H1 (cell line): Measurements from ENCODE around the gene CDH11. TPM values are rescaled to one million over a fixed set of nuclear protein-coding genes. Genes with fewer than 3 reads are reported as not detected.

Experiments used
- CTCF ChIA-PET: fragments of 300-600 bp; sonication (Branson Sonifier 250); formaldehyde crosslinking; loops from one replicate; lab custom pipeline; 2021; ENCODE audit not compliant: partially characterized antibody; lab: Charles Lee
- POLR2A ChIA-PET: fragments of 300-600 bp; sonication (Branson Sonifier 250); formaldehyde crosslinking; loops from one replicate; lab custom pipeline; 2021; ENCODE audit warnings: inconsistent platforms; ENCODE audit not compliant: partially characterized antibody; lab: Charles Lee
- DNase-seq, 2 experiments: peaks; one replicate each; pipeline versions ENCODE4 v3.0.0 to v3.0.0-alpha.2; 2010 to 2022; ENCODE audit warnings: low spot score in 2 of 2, low read depth in 1 of 2, mixed read lengths in 1 of 2
- FAIRE-seq: peaks from 2 replicates; lab custom pipeline; 2011; peaks lifted over from hg19 to GRCh38; lab: Jason Lieb, UNC
- H2AFZ ChIP-seq: 2 replicates; pipeline ENCODE4 v1.8.1; 2012; ENCODE audit warnings: low read length, inconsistent platforms
- H2AK5ac ChIP-seq: 2 replicates; pipeline ENCODE4 v1.6.1; 2013; ENCODE audit warnings: low read depth, low read length
- H2BK120ac ChIP-seq: replicated peaks from 2 replicates; pipeline ENCODE3; 2013; ENCODE audit warnings: low read depth, low read length, inconsistent platforms
- H2BK12ac ChIP-seq: 2 replicates; pipeline ENCODE4 v1.6.1; 2013; ENCODE audit warnings: low read depth, low read length
- H2BK15ac ChIP-seq: 2 replicates; pipeline ENCODE4 v1.6.1; 2013; ENCODE audit warnings: low read length
- H2BK20ac ChIP-seq: 2 replicates; pipeline ENCODE4 v1.6.1; 2013; ENCODE audit warnings: low read length
- H2BK5ac ChIP-seq: 2 replicates; pipeline ENCODE4 v1.6.1; 2013; ENCODE audit warnings: low read depth, low read length
- H3K14ac ChIP-seq: 2 replicates; pipeline ENCODE4 v1.6.1; 2013; ENCODE audit warnings: inconsistent platforms; ENCODE audit not compliant: insufficient read length
- H3K18ac ChIP-seq: 2 replicates; pipeline ENCODE4 v1.6.1; 2013; ENCODE audit warnings: low read length; ENCODE audit errors: extremely low read depth
- H3K23ac ChIP-seq: 2 replicates; pipeline ENCODE4 v1.6.1; 2013; ENCODE audit warnings: inconsistent platforms; ENCODE audit not compliant: insufficient read length
- H3K23me2 ChIP-seq: 2 replicates; pipeline ENCODE4 v1.6.1; 2013; ENCODE audit warnings: low read depth, low read length
- H3K27ac ChIP-seq: 2 replicates; pipeline ENCODE4 v1.6.1; 2011; ENCODE audit warnings: low read depth, low read length, inconsistent platforms
- H3K27me3 ChIP-seq, 4 experiments: replicated peaks in 1 of 4; 1 replicate in 1 of 4; 2 replicates in 3 of 4; pipeline versions ENCODE4 v1.6.1 to v1.8.1; 2011 to 2013; ENCODE audit warnings: low read length in 3 of 4, mild to moderate bottlenecking in 3 of 4, inconsistent platforms in 2 of 4, mixed read lengths in 2 of 4, moderate library complexity in 1 of 4; ENCODE audit not compliant: control insufficient read depth in 3 of 4, insufficient read depth in 3 of 4; ENCODE audit errors: extremely low read depth in 1 of 4
- H3K36me3 ChIP-seq, 4 experiments: 2 replicates each; pipeline versions ENCODE4 v1.6.1 to v1.8.1; 2011 to 2013; ENCODE audit warnings: mild to moderate bottlenecking in 4 of 4, low read length in 3 of 4, moderate library complexity in 2 of 4, control low read depth in 1 of 4, inconsistent platforms in 1 of 4; ENCODE audit not compliant: insufficient read depth in 4 of 4, control insufficient read depth in 2 of 4
- H3K4ac ChIP-seq: replicated peaks from 2 replicates; pipeline ENCODE3; 2013; ENCODE audit warnings: low read length, low read depth, mixed read lengths, inconsistent platforms; ENCODE audit not compliant: insufficient read length
- H3K4me1 ChIP-seq, 4 experiments: replicated peaks in 1 of 4; 1 replicate in 1 of 4; 2 replicates in 3 of 4; pipeline versions ENCODE4 v1.6.1 to v1.8.1; 2011 to 2013; ENCODE audit warnings: low read length in 3 of 4, inconsistent platforms in 2 of 4, mixed read lengths in 1 of 4; ENCODE audit not compliant: insufficient read depth in 4 of 4, control insufficient read depth in 3 of 4
- H3K4me2 ChIP-seq, 2 experiments: 2 replicates each; pipeline versions ENCODE4 v1.6.1 to v1.8.1; 2011 to 2013; ENCODE audit warnings: low read depth in 2 of 2, low read length in 2 of 2, control low read depth in 1 of 2, inconsistent platforms in 1 of 2, mild to moderate bottlenecking in 1 of 2; ENCODE audit not compliant: insufficient read depth in 1 of 2
- H3K4me3 ChIP-seq, 4 experiments: fragments of 200-600, 300-600 bp in 1 of 4; sonication (generic), shearing (Covaris generic), sonication (Bioruptor Twin) in 1 of 4; 2 replicates each; pipeline versions ENCODE4 v1.5.1 to v1.8.1; 2011 to 2016; ENCODE audit warnings: low read length in 4 of 4, low read depth in 3 of 4, control low read depth in 2 of 4, inconsistent platforms in 2 of 4, mild to moderate bottlenecking in 2 of 4, mixed read lengths in 1 of 4, moderate library complexity in 1 of 4; ENCODE audit not compliant: insufficient read depth in 2 of 4; ENCODE audit errors: extremely low read depth in 1 of 4
- H3K56ac ChIP-seq: replicated peaks from 2 replicates; pipeline ENCODE3; 2013; ENCODE audit warnings: low read depth, mild to moderate bottlenecking, mixed read lengths, low read length, inconsistent platforms; ENCODE audit not compliant: insufficient read length
- H3K79me1 ChIP-seq: 2 replicates; pipeline ENCODE4 v1.6.1; 2013; ENCODE audit warnings: low read depth, low read length, control low read depth
- H3K79me2 ChIP-seq, 2 experiments: 2 replicates each; pipeline versions ENCODE4 v1.6.1 to v1.8.1; 2012 to 2013; ENCODE audit warnings: low read length in 2 of 2, mild to moderate bottlenecking in 2 of 2, inconsistent platforms in 1 of 2; ENCODE audit not compliant: insufficient read depth in 2 of 2, control insufficient read depth in 1 of 2
- H3K9ac ChIP-seq, 4 experiments: replicated peaks in 1 of 4; 1 replicate in 1 of 4; 2 replicates in 3 of 4; pipeline versions ENCODE4 v1.6.1 to v1.8.1; 2011 to 2013; ENCODE audit warnings: low read depth in 3 of 4, low read length in 3 of 4, control low read depth in 2 of 4, mild to moderate bottlenecking in 2 of 4, moderate library complexity in 2 of 4, inconsistent platforms in 1 of 4; ENCODE audit errors: extremely low read depth in 1 of 4
- H3K9me3 ChIP-seq, 2 experiments: 2 replicates each; pipeline versions ENCODE4 v1.6.1 to v1.8.1; 2012 to 2013; ENCODE audit warnings: mild to moderate bottlenecking in 2 of 2, moderate library complexity in 2 of 2, control low read depth in 1 of 2, inconsistent platforms in 1 of 2, low read depth in 1 of 2, low read length in 1 of 2, mixed read lengths in 1 of 2; ENCODE audit not compliant: insufficient read depth in 2 of 2
- H4K20me1 ChIP-seq, 2 experiments: replicated peaks in 1 of 2; 2 replicates each; pipeline versions ENCODE3 to v1.8.1; 2011 to 2013; ENCODE audit warnings: inconsistent platforms in 2 of 2, low read length in 2 of 2, mild to moderate bottlenecking in 1 of 2; ENCODE audit not compliant: insufficient read depth in 2 of 2, control insufficient read depth in 1 of 2
- H4K5ac ChIP-seq: 2 replicates; pipeline ENCODE4 v1.6.1; 2013; ENCODE audit warnings: low read length, low read depth, mixed read lengths, inconsistent platforms; ENCODE audit not compliant: insufficient read length
- H4K8ac ChIP-seq: 2 replicates; pipeline ENCODE4 v1.8.0; 2013; ENCODE audit warnings: mild to moderate bottlenecking, moderate library complexity, low read length, inconsistent platforms; ENCODE audit not compliant: insufficient read depth; ENCODE audit errors: extremely low read depth
- H4K91ac ChIP-seq: replicated peaks from 2 replicates; pipeline ENCODE3; 2013; ENCODE audit warnings: low read length, mixed read lengths, inconsistent platforms; ENCODE audit not compliant: insufficient read length
- CBX5 ChIP-seq: fragments of 300-800, 300-1000 bp; sonication (generic); IDR thresholded peaks from 2 replicates; pipeline ENCODE4 v1.7.1; 2016; ENCODE audit warnings: antibody characterized with exemption, low read length, low read depth
- TAF1 ChIP-seq: IDR thresholded peaks from 2 replicates; pipeline ENCODE4 v1.6.1; 2011; ENCODE audit warnings: mild to moderate bottlenecking, low read depth, low read length
- WGBS, 2 experiments: shearing (Covaris generic) in 1 of 2; methylation state at CpG; one replicate each; pipeline versions ENCODE4 v1.1.6 to v1.1.7; 2013 to 2015; ENCODE audit warnings: low lambda C conversion rate in 2 of 2, mixed read lengths in 2 of 2, inconsistent platforms in 1 of 2, low coverage in 1 of 2, missing lambda C conversion rate in 1 of 2; ENCODE audit not compliant: insufficient replicate concordance in 2 of 2, insufficient coverage in 1 of 2, insufficient read length in 1 of 2; ENCODE audit errors: extremely low coverage in 1 of 2, missing lambda C conversion rate in 1 of 2; 5-methylcytosine and 5-hydroxymethylcytosine counted together
- polyA plus RNA-seq, 7 experiments: library from polyadenylated mRNA; depleted of rRNA in 3 of 7; stranded (reverse) in 5 of 7; unstranded in 2 of 7; fragments of >200 nt in 5 of 7; fragments of 200-250 nt in 2 of 7; gene quantifications; 1 replicate in 5 of 7; 2 replicates in 1 of 7; 4 replicates in 1 of 7; pipeline versions ENCODE4 v1.2.1 to v1.2.3, GENCODE V29; 2011 to 2013; ENCODE audit warnings: missing spikeins in 2 of 7, mixed read lengths in 2 of 7
- total RNA-seq: library from RNA; stranded (reverse); fragmentation: NEBNext Ultra II Directional; extraction: Animal tissue kit (Norgen Biotek cat#: 25700); gene quantifications from 2 replicates; pipeline ENCODE4 v1.2.1, GENCODE V29; 2021

The CDH11 gene
- total and polyA plus RNA-seq, 2 of the 8 experiments (the other 6 are each of a cell fraction or from before 2014, with no cell fraction given): 3.3 to 8.4 TPM

DNA sequence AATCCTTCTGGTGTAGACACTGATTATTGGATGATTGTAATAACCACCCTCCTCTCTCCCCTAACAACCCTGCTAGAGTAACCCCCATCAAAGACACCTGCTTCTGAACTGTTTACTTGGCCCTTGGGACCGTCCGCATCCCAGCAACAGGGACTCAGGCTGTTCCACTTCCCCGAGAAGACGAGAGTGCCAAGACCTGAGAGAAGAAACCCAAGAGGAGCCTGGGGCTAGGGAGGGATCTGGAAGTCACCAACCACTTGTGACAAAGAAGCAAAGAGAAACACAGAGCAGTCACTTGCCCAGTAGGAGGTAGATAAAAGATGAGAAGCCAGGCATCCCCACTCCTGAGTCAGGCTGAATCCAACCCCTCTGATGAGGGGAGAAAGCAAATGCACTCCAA, 84.3 kb downstream of the CDH11 start:
- Histone ChIP-seq H2BK15ac (no peak overlapping the region), H3K9ac (no peak overlapping the region), H3K18ac (no peak overlapping the region), H3K79me1 (no peaks in the 10 kb centered on the region), H3K14ac (no peak overlapping the region), H3K56ac (no peak overlapping the region), H3K9me3 (no peaks in the 10 kb centered on the region), H2BK20ac (no peak overlapping the region), H3K36me3 (no peaks in the 10 kb centered on the region), H4K8ac (no peak overlapping the region; the same call in 1 of the 2 replicates), H3K23me2 (no peaks in the 10 kb centered on the region), H4K5ac (no peak overlapping the region), H4K20me1 (no peaks in the 10 kb centered on the region), H3K23ac (no peak overlapping the region), H3K4me3 (no peak overlapping the region; a peak in 1 of 8 replicates), H2AK5ac (no peak overlapping the region), H3K27me3 (no peaks in the 10 kb centered on the region), H2BK12ac (no peak overlapping the region), H2BK5ac (no peak overlapping the region), H2BK120ac (no peak overlapping the region), H4K91ac (no peak overlapping the region), H2AFZ (no peak overlapping the region), H3K4me1 (peaks cover 0 to 6% (median 3%) of the 10 kb centered on the region in 4 experiments; a peak in 1 of 7 replicates), H3K79me2 (no peaks in the 10 kb centered on the region), H3K4me2 (peak overlapping the region in 1 of 2 experiments; percentile 10; a peak in 1 of 4 replicates), H3K27ac (no peak overlapping the region), H3K4ac (no peak overlapping the region)
- DNase-seq (no peak), FAIRE-seq (no peak)
- ChIA-PET CTCF (no interaction called here), POLR2A (no interaction called here)
- WGBS, 2 experiments: 88% methylated on average over 4 of the region's 4 CpGs; no CpG with 5 or more reads in 1 of the 2 experiments
- TF ChIP-seq TAF1 (no peak), CBX5 (no peak)
